ENCODE data around the gene DHX15. TPM values are rescaled to one million over a fixed set of nuclear protein-coding genes. Genes with fewer than 3 reads are reported as not detected.
A peak's percentile ranks its signal among the peaks of the same experiment; 100 is the strongest.

The DHX15 gene
- total RNA-seq, 4 donors from 2014 or later, result 125 to 314 (median 146) TPM

- Histone ChIP-seq H3K27me3 (no peaks in the 10 kb centered on the region), H3K4me1 (peaks cover 0 to 5% (median 0%) of the 10 kb centered on the region in 4 donors), H3K36me3 (no peaks in the 10 kb centered on the region), H3K9me3 (no peaks in the 10 kb centered on the region), H3K4me3 (no peak overlapping the region), H3K27ac (no peak overlapping the region)
- TF ChIP-seq POLR2A (IDR thresholded peaks at IDR 0.05) (no peak), CTCF (IDR thresholded peaks at IDR 0.05) (no peak)
- no peak for DNase-seq
Observed at GRCh38 chr4:24515698-24516097, 68.7 kb downstream of the DHX15 start.

DNA sequence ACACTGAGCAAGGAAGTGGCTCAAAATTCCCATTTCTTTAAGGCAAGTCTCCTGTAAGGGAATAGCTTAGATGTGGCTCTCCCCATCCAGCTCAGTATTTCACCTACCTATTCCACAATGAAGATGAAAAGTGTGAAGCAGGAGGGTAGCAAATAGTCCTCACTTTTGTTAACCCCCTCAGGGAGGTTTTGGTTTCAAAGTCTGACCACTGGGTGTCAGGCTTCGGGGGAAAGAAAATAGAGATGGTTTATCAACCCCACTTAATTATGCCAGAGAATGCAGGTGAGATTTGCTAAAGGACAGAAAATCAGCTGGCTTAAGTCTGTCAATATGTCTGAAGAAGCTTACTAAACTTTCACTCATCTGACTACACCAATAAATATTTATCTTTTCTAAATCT is 69.5 kb downstream of the DHX15 start:
- no peaks in the 10 kb centered on the region for H3K36me3 ChIP-seq
- DNase-seq, result no peak
- H3K4me1 ChIP-seq, result peaks cover 0 to 4% (median 0%) of the 10 kb centered on the region in 4 donors
- no peak overlapping the region for H3K4me3 ChIP-seq
- TF ChIP-seq POLR2A (IDR thresholded peaks at IDR 0.05), result no peak
- peak in 3 of 6 experiments; percentile 4 to 22 (median 18) for TF ChIP-seq CTCF (IDR thresholded peaks at IDR 0.05)
- H3K27me3 ChIP-seq, result no peaks in the 10 kb centered on the region
- H3K27ac ChIP-seq, result no peak overlapping the region
- H3K9me3 ChIP-seq, result no peaks in the 10 kb centered on the region

- Histone ChIP-seq H3K4me3 (no peak overlapping the region), H3K4me1 (no peaks in the 10 kb centered on the region), H3K27ac (no peak overlapping the region), H3K27me3 (no peaks in the 10 kb centered on the region), H3K36me3 (no peaks in the 10 kb centered on the region), H3K9me3 (no peaks in the 10 kb centered on the region)
- TF ChIP-seq CTCF (IDR thresholded peaks at IDR 0.05) (no peak), POLR2A (IDR thresholded peaks at IDR 0.05) (no peak)
- DNase-seq, result no peak
Observed at GRCh38 chr4:24513718-24514117, 70.6 kb downstream of the DHX15 start.

DNA sequence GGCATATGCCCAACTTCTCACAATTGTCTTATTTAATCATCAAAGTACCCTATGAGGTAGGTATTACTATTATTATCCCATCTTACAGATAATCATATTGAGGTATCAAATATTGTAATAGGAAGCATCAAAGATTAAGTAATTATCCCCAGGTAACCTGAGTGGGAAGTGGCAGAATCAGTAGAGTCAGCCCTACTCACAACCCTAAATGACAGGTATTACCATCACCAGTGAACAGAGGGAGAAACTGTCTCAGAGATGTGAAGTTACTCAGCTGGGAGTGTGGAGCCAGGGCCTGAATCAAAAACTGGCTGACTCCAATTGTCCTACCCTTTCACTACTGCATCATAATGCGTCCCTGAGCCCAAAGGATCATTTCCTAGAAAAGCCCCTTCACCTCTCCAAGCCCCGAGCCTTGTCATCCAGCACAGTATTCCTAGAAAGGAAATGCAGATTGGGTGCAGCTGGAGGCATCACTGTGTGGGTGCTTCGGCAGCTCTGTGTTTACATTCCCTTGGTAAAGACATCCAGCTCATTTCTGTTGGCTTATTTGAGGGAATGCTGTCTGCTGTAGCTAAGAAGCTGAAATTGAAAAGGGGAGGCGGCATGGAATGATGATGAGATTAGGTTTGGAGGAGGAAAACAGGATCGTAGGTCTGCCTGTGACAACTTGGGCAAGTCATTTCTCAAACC is 72.8 kb downstream of the DHX15 start:
- Histone ChIP-seq H3K27ac (no peak overlapping the region), H3K4me3 (no peak overlapping the region), H3K9me3 (no peaks in the 10 kb centered on the region), H3K4me1 (no peaks in the 10 kb centered on the region), H3K36me3 (no peaks in the 10 kb centered on the region), H3K27me3 (no peaks in the 10 kb centered on the region)
- TF ChIP-seq CTCF (IDR thresholded peaks at IDR 0.05) (no peak), POLR2A (IDR thresholded peaks at IDR 0.05) (no peak)
- DNase-seq, result no peak

- Histone ChIP-seq H3K27ac (no peak overlapping the region), H3K9me3 (no peaks in the 10 kb centered on the region), H3K4me3 (no peak overlapping the region), H3K36me3 (no peaks in the 10 kb centered on the region), H3K27me3 (no peaks in the 10 kb centered on the region), H3K4me1 (no peaks in the 10 kb centered on the region)
- no peak for DNase-seq
- TF ChIP-seq CTCF (IDR thresholded peaks at IDR 0.05) (no peak), POLR2A (IDR thresholded peaks at IDR 0.05) (no peak)
Observed at GRCh38 chr4:24510091-24510490, 74.3 kb downstream of the DHX15 start.
